Sciatic nerve (tissue), 2 donors: Measurements from ENCODE around the gene SDC3. TPM values are rescaled to one million over a fixed set of nuclear protein-coding genes. Genes with fewer than 3 reads are reported as not detected.

Experiments
- ATAC-seq: fragments of 200-7000 bp; cut with Tn5 transposase; one replicate; pipeline ENCODE4 v1.9.1; 2020; ENCODE audit warnings: mild to moderate bottlenecking, moderate library complexity
- DNase-seq: peaks from one replicate; pipeline ENCODE4 v3.0.0-alpha.2; 2020; ENCODE audit warnings: low spot score
- intact Hi-C: fragments of 100-400 bp; cut with DNase I; formaldehyde crosslinking; loops from one replicate; pipeline ENCODE4 v1.14.2; 2022
- total RNA-seq: library from RNA; stranded (reverse); fragmentation: NEBNext Ultra II Directional; extraction: Animal tissue kit (Norgen Biotek cat#: 25700); gene quantifications from one replicate; pipeline ENCODE4 v1.2.1, GENCODE V29; 2021
- donor health status: DM: no; HTN: no; CAD: no.
- donor health status: DM: no; HTN: no; CAD: no.

SDC3 gene
- total RNA-seq, 1 donor from 2014 or later, result 84.9 TPM

GRCh38 chr1:30929944-30930525 lies 21.5 kb upstream of the SDC3 start:
- peak; percentile 46 for DNase-seq
- intact Hi-C loops, result no loop called here
- ATAC-seq, result peak; percentile 80

- intact Hi-C loops, result no loop called here
- DNase-seq, result peak; percentile 57
- peak; percentile 66 for ATAC-seq
These were observed 20.8 kb upstream of the SDC3 start for GRCh38 chr1:30929135-30929889.

DNA sequence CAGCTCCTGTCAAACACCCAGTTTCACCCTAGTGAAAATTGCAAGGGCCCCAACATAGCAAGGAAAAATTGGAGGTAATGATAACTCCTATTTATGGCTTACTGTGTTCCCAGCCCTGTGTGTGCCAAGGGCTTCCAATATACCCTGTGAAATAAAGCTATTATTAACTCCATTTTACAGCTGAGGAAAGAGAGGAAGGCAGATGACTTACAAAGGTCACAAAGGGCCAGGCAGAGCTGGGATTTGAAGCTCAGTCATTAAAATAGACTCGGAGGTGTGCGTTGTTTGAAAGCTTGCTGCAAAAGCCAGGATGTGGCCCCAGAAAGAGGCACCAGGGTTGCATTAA lies 20.2 kb upstream of the SDC3 start:
- DNase-seq, result no peak
- intact Hi-C loops, result no loop called here
- ATAC-seq, result no peak

DNA sequence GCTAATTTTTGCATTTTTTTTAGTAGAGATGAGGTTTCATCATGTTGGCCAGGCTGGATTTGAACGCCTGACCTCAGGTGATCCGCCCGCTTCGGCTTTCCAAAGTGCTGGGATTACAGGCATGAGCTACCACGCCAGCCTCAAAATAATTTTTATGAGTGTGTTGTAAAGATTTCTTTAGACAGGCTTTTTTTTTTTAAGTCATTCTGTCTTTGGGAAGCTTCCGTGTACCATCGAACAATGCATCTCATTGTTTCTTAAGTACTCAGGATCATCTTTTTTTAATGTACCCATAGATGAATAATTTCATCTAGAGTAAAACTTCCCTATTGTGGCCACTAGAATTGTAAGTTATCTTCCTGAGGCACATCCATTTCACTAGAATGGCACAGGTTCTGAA lies 19.6 kb upstream of the SDC3 start:
- ATAC-seq (no peak), DNase-seq (peak; percentile 18)
- intact Hi-C loops, result no loop called here

GRCh38 chr1:30927448-30927847 lies 18.9 kb upstream of the SDC3 start:
- no peak for ATAC-seq
- intact Hi-C loops, result no loop called here

GRCh38 chr1:30923597-30923996 lies 15.0 kb upstream of the SDC3 start:
- intact Hi-C loops, result no loop called here
- DNase-seq (no peak), ATAC-seq (no peak)

More at GRCh38 chr1:30927448-30927847, 18.9 kb upstream of the SDC3 start:
- no peak for DNase-seq

DNA sequence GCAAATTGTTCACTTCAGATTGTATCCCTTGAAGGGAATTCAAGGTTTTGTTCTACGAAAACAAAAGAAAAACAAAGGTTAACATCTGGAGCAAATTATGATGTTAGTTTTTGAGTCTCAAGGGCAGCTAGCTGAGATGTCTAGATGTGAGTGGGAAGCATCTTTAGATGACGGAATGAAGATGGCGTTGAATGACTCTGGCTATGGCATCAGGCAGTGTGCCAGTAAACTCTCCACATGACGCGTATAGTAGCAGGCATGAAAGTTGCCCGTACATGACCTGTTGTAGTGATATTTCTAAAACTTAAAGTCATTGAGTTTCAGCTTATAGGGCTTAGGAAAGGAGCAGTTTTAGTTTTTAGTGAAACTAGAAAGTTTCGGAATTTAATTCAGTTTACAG lies 12.3 kb upstream of the SDC3 start:
- intact Hi-C loops, result no loop called here
- ATAC-seq (no peak), DNase-seq (peak; percentile 26)

DNA sequence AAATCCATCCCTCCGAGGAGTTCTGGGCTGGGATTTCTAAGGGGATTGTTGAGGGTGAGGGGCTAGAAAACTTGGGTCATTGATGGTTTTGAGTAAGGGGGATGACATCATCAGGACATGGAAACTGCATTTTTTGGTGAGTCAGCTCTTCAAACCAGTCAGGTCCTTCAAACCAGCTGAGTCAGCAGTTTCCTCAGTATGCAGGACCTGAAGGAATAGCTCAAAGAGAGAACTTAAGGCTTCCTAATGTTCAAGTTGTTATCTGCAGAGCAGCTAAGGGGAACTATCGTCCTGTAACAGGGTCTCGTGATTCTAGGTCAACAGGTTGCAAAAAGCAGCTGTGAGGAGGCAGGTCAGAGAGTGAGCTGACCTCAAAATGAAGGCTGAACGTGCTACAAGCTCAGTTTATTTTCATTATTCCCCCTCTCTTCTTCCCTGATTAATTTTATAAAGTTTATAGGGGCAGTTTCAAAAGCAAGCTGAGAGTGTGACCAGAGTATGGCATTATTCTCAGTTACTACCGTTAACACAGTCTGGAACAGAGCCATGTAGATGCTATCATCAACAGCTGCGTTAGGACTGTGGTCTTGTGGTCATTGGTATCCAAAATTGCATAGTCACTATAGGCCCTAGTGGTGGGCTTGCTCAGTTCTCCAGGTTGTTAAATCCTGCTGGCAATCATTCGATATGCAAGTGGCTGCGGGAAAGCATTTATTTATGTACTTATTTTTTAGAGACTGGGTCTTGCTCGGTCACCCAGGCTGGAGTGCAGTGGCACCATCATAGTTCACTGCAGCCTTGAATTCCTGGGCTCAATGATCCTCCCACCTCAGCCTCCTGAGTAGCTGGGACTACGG lies 10.7 kb upstream of the SDC3 start:
- DNase-seq (peak; percentile 32), ATAC-seq (peak; percentile 69)
- intact Hi-C loops, result no loop called here

GRCh38 chr1:30916296-30916695 lies 7.7 kb upstream of the SDC3 start:
- DNase-seq (peak; percentile 44), ATAC-seq (no peak)
- intact Hi-C loops, result no loop called here

- no peak for ATAC-seq
- peak; percentile 33 for DNase-seq
- intact Hi-C loops, result no loop called here
These were observed 7.1 kb upstream of the SDC3 start for GRCh38 chr1:30915491-30916230.

GRCh38 chr1:30914931-30915330 lies 6.4 kb upstream of the SDC3 start:
- intact Hi-C loops, result loop anchor here (5.0 kb wide), 2 partner anchors 133 to 193 kb away; partner anchors contain the start of gene MATN1
- ATAC-seq (no peak), DNase-seq (peak; percentile 19)

GRCh38 chr1:30914587-30914922 lies 6.0 kb upstream of the SDC3 start:
- DNase-seq (no peak), ATAC-seq (no peak)
- intact Hi-C loops, result loop anchor here (5.0 kb wide), 2 partner anchors 132 to 192 kb away; partner anchors contain the start of gene MATN1

DNA sequence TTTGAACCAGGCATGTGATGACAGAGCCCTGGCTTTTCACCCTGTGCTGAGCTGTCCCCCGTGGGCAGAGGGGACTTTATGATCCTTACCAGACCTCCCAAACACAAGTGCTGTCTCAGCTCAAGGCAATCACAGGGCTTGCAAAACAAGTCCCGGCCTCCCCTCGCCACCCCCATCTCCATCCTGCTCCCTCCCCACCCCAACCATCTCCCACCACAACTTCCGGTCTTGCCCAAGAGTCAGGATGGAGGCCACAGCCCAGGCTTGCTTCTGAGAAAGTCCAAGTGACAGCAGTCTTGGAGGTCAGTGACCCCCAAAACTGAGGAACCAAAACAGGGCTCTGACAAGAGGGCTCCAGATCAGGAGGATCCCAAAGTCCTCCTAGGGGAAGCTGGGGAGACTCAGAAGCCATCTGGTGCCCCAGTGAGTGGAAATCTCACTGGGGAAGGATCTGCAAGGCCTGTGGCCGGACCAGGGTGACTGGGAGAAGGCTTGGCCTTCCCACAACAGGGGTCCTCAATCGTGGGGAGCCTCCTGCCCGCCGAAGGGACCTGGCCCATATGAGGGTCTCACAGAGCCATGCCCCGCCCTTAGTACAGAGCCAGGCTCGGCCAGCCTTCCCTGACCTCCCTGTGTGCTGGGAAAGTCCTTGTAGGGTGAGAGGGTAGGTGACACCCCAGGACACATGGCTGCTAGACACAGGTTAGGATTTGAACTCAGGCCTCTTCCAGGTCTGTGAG lies 4.5 kb upstream of the SDC3 start:
- ATAC-seq (peak; percentile 44), DNase-seq (peak; percentile 76)
- intact Hi-C loops, result loop anchor here (5.0 kb wide), 2 partner anchors 131 to 191 kb away; partner anchors contain the start of gene MATN1

DNA sequence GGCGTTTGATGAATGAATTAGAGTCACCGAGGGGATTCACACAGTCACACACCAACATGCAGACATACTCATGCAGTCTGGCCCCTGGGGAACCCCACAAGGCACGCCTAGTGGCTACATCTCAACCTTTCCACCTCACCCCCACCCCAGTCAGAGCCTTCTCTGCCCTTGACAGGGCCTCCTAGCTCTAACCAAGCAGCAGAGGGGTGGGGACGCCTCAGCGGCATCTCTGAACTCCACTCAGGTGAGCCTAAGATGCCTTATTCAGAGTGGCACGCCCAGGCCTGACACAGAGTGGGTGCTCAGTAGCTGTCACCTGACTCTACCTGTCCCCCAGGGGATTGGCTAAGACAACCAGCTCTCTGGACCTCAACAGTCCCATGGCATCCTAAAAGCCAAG lies 3.7 kb upstream of the SDC3 start:
- intact Hi-C loops, result loop anchor here (5.0 kb wide), 2 partner anchors 130 to 190 kb away; partner anchors contain the start of gene MATN1
- no peak for ATAC-seq
- peak; percentile 59 for DNase-seq

DNA sequence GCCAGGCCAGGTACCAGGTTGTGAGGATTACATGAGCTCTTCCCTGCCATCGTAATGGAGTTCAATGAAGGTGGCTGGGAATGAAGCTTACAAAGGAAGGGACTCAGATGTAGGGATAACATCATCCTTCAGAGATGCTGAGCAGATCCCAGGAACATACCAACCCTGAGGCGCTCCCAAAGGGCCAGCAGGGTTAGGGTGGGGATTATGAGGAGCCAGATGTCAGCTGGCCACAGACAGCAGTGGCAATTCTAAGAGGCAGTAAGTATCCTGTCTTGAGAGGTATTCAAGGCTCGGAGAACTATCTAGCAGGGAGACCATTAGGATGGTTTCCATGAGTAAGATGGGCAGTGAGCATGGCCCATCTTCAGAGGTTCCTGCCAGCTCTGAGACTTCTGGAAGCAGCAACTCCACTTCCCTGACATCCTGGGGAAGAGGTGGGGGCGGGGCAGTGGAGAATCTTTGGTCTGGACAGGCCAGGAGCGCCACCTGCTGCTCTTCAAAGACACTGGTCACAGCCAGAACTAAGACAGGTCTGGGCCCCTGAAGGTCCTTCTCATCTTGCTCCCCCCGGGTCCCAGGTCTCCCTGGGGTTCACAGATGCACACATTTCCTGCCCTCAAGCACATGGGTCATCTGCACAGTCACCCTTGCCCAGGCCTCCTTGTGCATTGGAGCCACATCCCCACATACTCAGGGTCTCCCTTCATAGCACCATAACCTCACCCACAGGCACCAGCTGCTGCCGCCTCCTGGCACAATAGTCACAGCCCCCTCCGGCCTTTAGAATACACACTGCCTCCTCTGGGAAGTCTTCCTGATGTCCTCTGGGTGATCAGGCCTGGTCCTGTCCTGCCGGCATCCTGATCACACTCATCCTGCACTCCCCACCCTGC lies 2.7 kb upstream of the SDC3 start:
- intact Hi-C loops, result loop anchor here (2.0 to 5.0 kb wide), 3 partner anchors 109 to 189 kb away; partner anchors contain the start of gene MATN1
- peak; percentile 84 for ATAC-seq
- DNase-seq, result peak; percentile 95

DNA sequence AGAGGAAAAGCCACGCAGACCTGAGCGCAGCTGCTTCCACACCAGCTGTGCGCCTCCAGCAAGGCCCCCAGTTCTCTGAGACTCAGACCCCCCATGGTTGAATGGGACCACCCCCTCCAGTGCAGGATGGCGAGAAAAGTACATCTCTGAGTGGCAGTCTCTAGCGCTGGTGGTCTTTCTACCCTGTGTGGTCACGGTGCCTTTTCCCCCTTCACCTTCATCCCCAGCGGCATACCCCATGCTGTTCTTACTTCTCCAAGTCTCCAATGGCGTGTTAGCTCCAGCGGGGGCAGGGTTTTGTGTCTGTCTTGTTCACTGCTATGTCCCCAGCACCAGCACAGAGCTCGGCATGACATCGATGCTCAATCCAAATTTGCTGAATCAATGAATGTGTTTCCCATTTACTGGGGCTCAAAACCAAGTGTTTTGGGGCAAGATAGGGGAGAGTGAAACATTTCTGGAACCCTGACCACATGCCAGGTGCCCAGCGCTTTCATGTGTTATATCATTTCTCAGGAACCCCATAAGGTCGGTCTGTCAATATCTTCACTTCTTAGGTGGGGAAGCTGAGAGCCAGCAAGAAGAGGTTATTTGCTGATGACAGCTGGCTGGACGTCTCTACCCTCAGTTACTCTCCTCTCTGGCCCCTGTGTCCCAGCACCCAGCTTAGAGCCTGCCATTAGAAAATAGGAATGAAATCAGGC lies 959 bp upstream of the SDC3 start:
- DNase-seq (peak; percentile 59), ATAC-seq (no peak)
- intact Hi-C loops, result loop anchor here (2.0 to 5.0 kb wide), 3 partner anchors 107 to 187 kb away; partner anchors contain the start of gene MATN1

GRCh38 chr1:30908316-30908695 lies 252 bp downstream of the SDC3 start:
- DNase-seq (no peak), ATAC-seq (no peak)
- intact Hi-C loops, result no loop called here
